BLaER1 treated with 17β-estradiol and CSF1 and Interleukin-3, amounts not matched to agents 10 nM and 100 nM (cell line): ENCODE measurements around the gene XIRP2.

Experiments
- H3K27ac ChIP-seq, 11 experiments: shearing (Covaris generic); formaldehyde crosslinking; 2 replicates each; pipeline ENCODE4 v1.8.1; 2022
- H3K27me3 ChIP-seq, 11 experiments: shearing (Covaris generic); formaldehyde crosslinking; 2 replicates each; pipeline ENCODE4 v1.8.1; 2022
- H3K36me3 ChIP-seq, 11 experiments: shearing (Covaris generic); formaldehyde crosslinking; 2 replicates each; pipeline ENCODE4 v1.8.1; 2022
- H3K4me1 ChIP-seq, 10 experiments: shearing (Covaris generic); formaldehyde crosslinking; 2 replicates each; pipeline ENCODE4 v1.8.1; 2022
- H3K4me2 ChIP-seq, 11 experiments: shearing (Covaris generic); formaldehyde crosslinking; 2 replicates each; pipeline ENCODE4 v1.8.1; 2022
- H3K4me3 ChIP-seq, 10 experiments: shearing (Covaris generic); formaldehyde crosslinking; 2 replicates each; pipeline ENCODE4 v1.8.1; 2022
- H3K9ac ChIP-seq, 11 experiments: shearing (Covaris generic); formaldehyde crosslinking; 2 replicates each; pipeline ENCODE4 v1.8.1; 2022
- H3K9me3 ChIP-seq, 11 experiments: shearing (Covaris generic); formaldehyde crosslinking; replicated peaks in 1 of 11; 2 replicates each; pipeline ENCODE4 v1.8.1; 2022
- H4K20me1 ChIP-seq, 11 experiments: shearing (Covaris generic); formaldehyde crosslinking; 2 replicates each; pipeline ENCODE4 v1.8.1; 2022
- Cebpa-rat ChIP-seq, 11 experiments: shearing (Covaris generic); IDR thresholded peaks; 2 replicates each; pipeline ENCODE4 v1.8.1; 2022

XIRP2 gene

GRCh38 chr2:167271932-167272331 lies 383.7 kb downstream of the XIRP2 start:
- no peaks in the 10 kb centered on the region for H4K20me1 ChIP-seq
- H3K4me3 ChIP-seq = no peak overlapping the region
- H3K27me3 ChIP-seq = no peaks in the 10 kb centered on the region
- H3K9me3 ChIP-seq = peaks cover 15 to 25% (median 21%) of the 10 kb centered on the region in 11 experiments
- no peak overlapping the region for H3K27ac ChIP-seq
- no peaks in the 10 kb centered on the region; a peak in 1 of 22 replicates for H3K36me3 ChIP-seq
- H3K4me1 ChIP-seq = no peaks in the 10 kb centered on the region
- no peak overlapping the region for H3K4me2 ChIP-seq
- TF ChIP-seq Cebpa-rat (IDR thresholded peaks at IDR 0.05) = no peak
- H3K9ac ChIP-seq = no peak overlapping the region

- H3K36me3 ChIP-seq = no peaks in the 10 kb centered on the region
- H3K4me1 ChIP-seq = no peaks in the 10 kb centered on the region
- no peaks in the 10 kb centered on the region for H4K20me1 ChIP-seq
- H3K27ac ChIP-seq = no peak overlapping the region
- no peak overlapping the region for H3K9ac ChIP-seq
- no peak overlapping the region for H3K4me3 ChIP-seq
- no peak for TF ChIP-seq Cebpa-rat (IDR thresholded peaks at IDR 0.05)
- peaks cover 0 to 4% (median 0%) of the 10 kb centered on the region in 11 experiments; a peak in 6 of 22 replicates for H3K9me3 ChIP-seq
- H3K27me3 ChIP-seq = no peaks in the 10 kb centered on the region
- no peak overlapping the region for H3K4me2 ChIP-seq
Measured at GRCh38 chr2:167275046-167275445, 386.8 kb downstream of the XIRP2 start.

- Histone ChIP-seq H3K36me3 (no peaks in the 10 kb centered on the region), H3K9me3 (peaks cover 0 to 9% (median 0%) of the 10 kb centered on the region in 11 experiments; a peak in 6 of 22 replicates), H3K9ac (no peak overlapping the region), H3K27me3 (no peaks in the 10 kb centered on the region), H3K27ac (no peak overlapping the region), H4K20me1 (no peaks in the 10 kb centered on the region), H3K4me3 (no peak overlapping the region), H3K4me2 (no peak overlapping the region), H3K4me1 (0 out of 20 replicates have a peak, but pooled peaks cover 0 to 4% (median 0%) of the 10 kb centered on the region in 10 experiments)
- TF ChIP-seq Cebpa-rat (IDR thresholded peaks at IDR 0.05) = no peak
Measured at GRCh38 chr2:167279810-167280209, 391.5 kb downstream of the XIRP2 start.

- no peak overlapping the region for H3K4me2 ChIP-seq
- no peaks in the 10 kb centered on the region for H3K36me3 ChIP-seq
- no peak overlapping the region for H3K9ac ChIP-seq
- H3K9me3 ChIP-seq = no peaks in the 10 kb centered on the region
- H3K27me3 ChIP-seq = no peaks in the 10 kb centered on the region
- H3K4me1 ChIP-seq = peaks cover 0 to 6% (median 0%) of the 10 kb centered on the region in 10 experiments; a peak in 2 of 20 replicates
- no peak overlapping the region for H3K4me3 ChIP-seq
- no peak overlapping the region for H3K27ac ChIP-seq
- no peaks in the 10 kb centered on the region for H4K20me1 ChIP-seq
- no peak for TF ChIP-seq Cebpa-rat (IDR thresholded peaks at IDR 0.05)
Measured at GRCh38 chr2:167287212-167287611, 398.9 kb downstream of the XIRP2 start.

GRCh38 chr2:167289651-167290410 lies 401.6 kb downstream of the XIRP2 start:
- H3K4me1 ChIP-seq = peaks cover 12 to 21% (median 16%) of the 10 kb centered on the region in 10 experiments
- no peaks in the 10 kb centered on the region for H3K36me3 ChIP-seq
- no peak overlapping the region for H3K4me2 ChIP-seq
- peaks cover 0 to 9% (median 6%) of the 10 kb centered on the region in 11 experiments; a peak in 8 of 22 replicates for H4K20me1 ChIP-seq
- no peak overlapping the region for H3K27ac ChIP-seq
- no peak for TF ChIP-seq Cebpa-rat (IDR thresholded peaks at IDR 0.05)
- no peak overlapping the region for H3K9ac ChIP-seq
- no peaks in the 10 kb centered on the region for H3K9me3 ChIP-seq
- peaks cover 16 to 19% (median 17%) of the 10 kb centered on the region in 11 experiments for H3K27me3 ChIP-seq
- no peak overlapping the region for H3K4me3 ChIP-seq

GRCh38 chr2:167292430-167293171 lies 404.3 kb downstream of the XIRP2 start, which contains the start of gene B3GALT1:
Gene B3GALT1, plus strand, starts transcription at chr2:167293001.
- Histone ChIP-seq H3K9ac (peak within 1 kb of the TSS; percentile 81 to 92 (median 87)), H3K36me3 (no peaks in the 10 kb centered on the region), H3K9me3 (no peaks in the 10 kb centered on the region), H3K27me3 (peaks cover 16 to 19% (median 17%) of the 10 kb centered on the region in 11 experiments), H4K20me1 (peaks cover 0 to 9% (median 6%) of the 10 kb centered on the region in 11 experiments; a peak in 8 of 22 replicates), H3K27ac (peak within 1 kb of the TSS; percentile 67 to 92 (median 85); a peak in 20 of 22 replicates), H3K4me3 (peak within 1 kb of the TSS; percentile 62 to 84 (median 74)), H3K4me2 (peak within 1 kb of the TSS; percentile 96 to 100 (median 99)), H3K4me1 (peaks cover 12 to 21% (median 16%) of the 10 kb centered on the region in 10 experiments)
- no peak for TF ChIP-seq Cebpa-rat (IDR thresholded peaks at IDR 0.05)

- TF ChIP-seq Cebpa-rat (IDR thresholded peaks at IDR 0.05) = no peak
- Histone ChIP-seq H3K9me3 (no peaks in the 10 kb centered on the region), H3K27me3 (peaks cover 16 to 19% (median 17%) of the 10 kb centered on the region in 11 experiments), H3K27ac (peak overlapping the region in 3 of 11 experiments; percentile 17 to 91 (median 76); a peak in 4 of 22 replicates), H3K4me1 (peaks cover 12 to 21% (median 16%) of the 10 kb centered on the region in 10 experiments), H4K20me1 (peaks cover 0 to 9% (median 6%) of the 10 kb centered on the region in 11 experiments; a peak in 8 of 22 replicates), H3K9ac (peak overlapping the region; percentile 81 to 92 (median 87); a peak in 21 of 22 replicates), H3K36me3 (no peaks in the 10 kb centered on the region), H3K4me3 (peak overlapping the region; percentile 62 to 84 (median 74)), H3K4me2 (peak overlapping the region; percentile 96 to 100 (median 99))
Measured at GRCh38 chr2:167293172-167293781, 405.0 kb downstream of the XIRP2 start.

GRCh38 chr2:167293943-167294775 lies 405.9 kb downstream of the XIRP2 start:
- Histone ChIP-seq H3K9ac (no peak overlapping the region), H3K4me3 (peak overlapping the region; percentile 62 to 84 (median 74); a peak in 19 of 20 replicates), H3K4me2 (peak overlapping the region; percentile 96 to 100 (median 99)), H4K20me1 (peaks cover 0 to 9% (median 6%) of the 10 kb centered on the region in 11 experiments; a peak in 8 of 22 replicates), H3K36me3 (no peaks in the 10 kb centered on the region), H3K27me3 (peaks cover 16 to 19% (median 17%) of the 10 kb centered on the region in 11 experiments), H3K4me1 (peaks cover 12 to 21% (median 16%) of the 10 kb centered on the region in 10 experiments), H3K9me3 (no peaks in the 10 kb centered on the region), H3K27ac (no peak overlapping the region)
- no peak for TF ChIP-seq Cebpa-rat (IDR thresholded peaks at IDR 0.05)
